Osteoblast (primary cell): ENCODE data around the gene CFAP68. TPM values are rescaled to one million over a fixed set of nuclear protein-coding genes. Genes with fewer than 3 reads are reported as not detected.

Source experiments
- DNase-seq: peaks from one replicate; pipeline ENCODE4 v3.0.0; 2011; ENCODE audit warnings: low spot score, mixed read lengths; ENCODE audit not compliant: insufficient read length; ENCODE audit errors: missing footprints
- H2AFZ ChIP-seq: 2 replicates; pipeline ENCODE4 v1.6.0; 2011; ENCODE audit warnings: mild to moderate bottlenecking, low read length
- H3K27ac ChIP-seq: 2 replicates; pipeline ENCODE4 v1.5.1; 2011; ENCODE audit warnings: mild to moderate bottlenecking, low read depth, low read length, moderate library complexity
- H3K27me3 ChIP-seq: 2 replicates; pipeline ENCODE4 v1.6.0; 2012; ENCODE audit warnings: mild to moderate bottlenecking, control low read depth, inconsistent platforms, low read length, moderate library complexity; ENCODE audit not compliant: insufficient read depth
- H3K36me3 ChIP-seq: 2 replicates; pipeline ENCODE4 v1.5.1; 2011; ENCODE audit warnings: mild to moderate bottlenecking, low read length, control low read depth, moderate library complexity; ENCODE audit not compliant: insufficient read depth
- H3K4me1 ChIP-seq: 2 replicates; pipeline ENCODE4 v1.5.1; 2011; ENCODE audit warnings: mild to moderate bottlenecking, low read length, control low read depth, moderate library complexity; ENCODE audit not compliant: insufficient read depth
- H3K4me2 ChIP-seq: 2 replicates; pipeline ENCODE4 v1.6.0; 2011; ENCODE audit warnings: mild to moderate bottlenecking, low read length; ENCODE audit not compliant: insufficient read depth
- H3K4me3 ChIP-seq: fragments of 200-600 bp; sonication (generic); 3 replicates; pipeline ENCODE4 v1.5.1; 2012; ENCODE audit warnings: mild to moderate bottlenecking, low read length, inconsistent platforms; ENCODE audit not compliant: insufficient read depth
- H3K79me2 ChIP-seq: 2 replicates; pipeline ENCODE4 v1.6.0; 2012; ENCODE audit warnings: mild to moderate bottlenecking, low read length, control low read depth, inconsistent platforms; ENCODE audit not compliant: insufficient read depth
- H3K9me3 ChIP-seq: 2 replicates; pipeline ENCODE4 v1.5.1; 2011; ENCODE audit warnings: low read depth, low read length, control low read depth
- H4K20me1 ChIP-seq: 2 replicates; pipeline ENCODE4 v1.6.0; 2012; ENCODE audit warnings: mild to moderate bottlenecking, low read length, control low read depth; ENCODE audit not compliant: insufficient read depth
- total RNA-seq: library from RNA; depleted of rRNA; stranded (reverse); fragments of >200 nt; gene quantifications from 2 replicates; pipeline ENCODE4 v1.2.3, GENCODE V29; 2012
- TF ChIP-seq, protein P1 (sequence below): IDR thresholded peaks from 2 replicates; pipeline ENCODE4 v1.5.1; 2011; ENCODE audit warnings: mild to moderate bottlenecking, low read depth, low read length, moderate library complexity; ENCODE audit errors: extremely low read depth

The CFAP68 gene
- total RNA-seq, 1 donor, result 8.3 TPM

DNA sequence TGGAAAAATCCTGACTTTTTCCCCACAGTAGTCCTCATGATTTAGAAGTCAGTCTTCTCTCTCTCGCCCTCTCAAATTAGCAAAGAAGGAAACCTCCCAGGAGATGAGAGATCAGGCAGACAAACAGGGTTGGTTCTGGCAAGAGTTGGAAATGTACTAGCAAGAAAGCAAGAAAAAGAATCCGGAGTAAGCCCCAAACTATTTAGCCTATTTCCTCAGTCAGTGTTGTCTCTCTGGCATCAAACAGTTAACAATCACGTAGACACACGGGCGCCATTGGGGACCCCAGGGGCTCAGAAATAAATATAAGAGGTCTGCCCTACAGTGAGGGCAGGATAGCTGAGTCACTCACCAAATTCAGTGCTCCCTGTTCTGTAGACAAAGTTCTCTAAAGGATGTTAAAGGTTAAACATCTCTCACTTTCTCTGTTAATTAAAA lies 44.0 kb downstream of the CFAP68 start:
- H4K20me1 ChIP-seq, result no peaks in the 10 kb centered on the region
- peak; percentile 52 for DNase-seq
- peaks cover 41% of the 10 kb centered on the region for H3K4me1 ChIP-seq
- peak overlapping the region; percentile 87 for H3K27ac ChIP-seq
- TF ChIP-seq, protein P1, sequence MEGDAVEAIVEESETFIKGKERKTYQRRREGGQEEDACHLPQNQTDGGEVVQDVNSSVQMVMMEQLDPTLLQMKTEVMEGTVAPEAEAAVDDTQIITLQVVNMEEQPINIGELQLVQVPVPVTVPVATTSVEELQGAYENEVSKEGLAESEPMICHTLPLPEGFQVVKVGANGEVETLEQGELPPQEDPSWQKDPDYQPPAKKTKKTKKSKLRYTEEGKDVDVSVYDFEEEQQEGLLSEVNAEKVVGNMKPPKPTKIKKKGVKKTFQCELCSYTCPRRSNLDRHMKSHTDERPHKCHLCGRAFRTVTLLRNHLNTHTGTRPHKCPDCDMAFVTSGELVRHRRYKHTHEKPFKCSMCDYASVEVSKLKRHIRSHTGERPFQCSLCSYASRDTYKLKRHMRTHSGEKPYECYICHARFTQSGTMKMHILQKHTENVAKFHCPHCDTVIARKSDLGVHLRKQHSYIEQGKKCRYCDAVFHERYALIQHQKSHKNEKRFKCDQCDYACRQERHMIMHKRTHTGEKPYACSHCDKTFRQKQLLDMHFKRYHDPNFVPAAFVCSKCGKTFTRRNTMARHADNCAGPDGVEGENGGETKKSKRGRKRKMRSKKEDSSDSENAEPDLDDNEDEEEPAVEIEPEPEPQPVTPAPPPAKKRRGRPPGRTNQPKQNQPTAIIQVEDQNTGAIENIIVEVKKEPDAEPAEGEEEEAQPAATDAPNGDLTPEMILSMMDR, result no peak
- H3K36me3 ChIP-seq, result no peaks in the 10 kb centered on the region
- H3K4me2 ChIP-seq, result peak overlapping the region; percentile 71
- peak overlapping the region; percentile 69 for H2AFZ ChIP-seq
- H3K27me3 ChIP-seq, result no peaks in the 10 kb centered on the region
- no peaks in the 10 kb centered on the region for H3K9me3 ChIP-seq
- H3K79me2 ChIP-seq, result no peaks in the 10 kb centered on the region
- peak overlapping the region; percentile 31 for H3K4me3 ChIP-seq

DNA sequence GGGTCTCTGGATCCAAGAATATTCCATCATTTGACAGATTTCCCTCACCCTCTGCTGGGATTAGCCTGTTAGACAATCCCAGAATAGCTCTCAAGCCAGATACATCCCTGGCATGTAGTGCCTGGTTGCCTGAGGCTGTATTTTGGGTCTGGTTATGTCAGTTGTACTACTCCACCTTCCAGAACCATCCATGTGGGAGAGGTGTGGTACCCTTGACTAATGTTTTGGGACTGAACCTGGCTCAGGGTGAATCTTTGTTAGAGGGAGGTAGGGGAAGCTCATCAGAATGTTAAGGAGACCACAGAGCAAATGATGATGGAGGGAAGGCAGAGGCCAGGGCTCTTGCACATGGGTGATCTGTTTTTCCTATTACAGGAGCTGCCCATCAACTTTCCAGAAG lies 44.6 kb downstream of the CFAP68 start:
- Histone ChIP-seq H3K4me2 (peak overlapping the region; percentile 71), H3K27ac (peak overlapping the region; percentile 87), H3K27me3 (no peaks in the 10 kb centered on the region), H2AFZ (peak overlapping the region; percentile 69), H3K36me3 (no peaks in the 10 kb centered on the region), H3K4me1 (peaks cover 39% of the 10 kb centered on the region), H3K9me3 (no peaks in the 10 kb centered on the region), H3K79me2 (no peaks in the 10 kb centered on the region), H4K20me1 (no peaks in the 10 kb centered on the region), H3K4me3 (no peak overlapping the region)
- TF ChIP-seq, protein P1, result no peak
- peak; percentile 78 for DNase-seq

DNA sequence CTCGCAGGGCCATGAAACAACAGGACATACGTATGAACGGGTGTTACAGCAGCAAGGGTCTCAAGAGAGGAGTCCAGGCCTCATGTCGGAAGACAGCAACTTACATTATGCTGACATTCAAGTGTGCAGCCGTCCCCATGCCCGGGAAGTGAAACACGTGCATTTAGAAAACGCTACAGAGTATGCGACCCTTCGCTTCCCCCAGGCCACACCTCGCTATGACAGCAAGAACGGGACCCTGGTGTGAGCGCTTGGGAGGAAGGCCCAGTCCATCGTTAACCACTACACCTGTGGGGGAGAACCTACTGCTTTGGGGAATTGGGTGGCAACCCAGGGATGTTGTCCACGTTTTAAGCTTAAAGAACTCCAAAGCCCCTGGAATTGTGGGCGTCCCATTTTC lies 46.6 kb downstream of the CFAP68 start:
- H3K9me3 ChIP-seq, result no peaks in the 10 kb centered on the region
- H2AFZ ChIP-seq, result no peak overlapping the region
- H3K4me1 ChIP-seq, result peaks cover 39% of the 10 kb centered on the region
- peak overlapping the region; percentile 94 for H3K27ac ChIP-seq
- H3K79me2 ChIP-seq, result no peaks in the 10 kb centered on the region
- no peak overlapping the region for H3K4me3 ChIP-seq
- DNase-seq, result no peak
- no peaks in the 10 kb centered on the region for H3K36me3 ChIP-seq
- peak overlapping the region; percentile 96 for H3K4me2 ChIP-seq
- TF ChIP-seq, protein P1, result no peak
- H3K27me3 ChIP-seq, result no peaks in the 10 kb centered on the region
- H4K20me1 ChIP-seq, result no peaks in the 10 kb centered on the region

DNA sequence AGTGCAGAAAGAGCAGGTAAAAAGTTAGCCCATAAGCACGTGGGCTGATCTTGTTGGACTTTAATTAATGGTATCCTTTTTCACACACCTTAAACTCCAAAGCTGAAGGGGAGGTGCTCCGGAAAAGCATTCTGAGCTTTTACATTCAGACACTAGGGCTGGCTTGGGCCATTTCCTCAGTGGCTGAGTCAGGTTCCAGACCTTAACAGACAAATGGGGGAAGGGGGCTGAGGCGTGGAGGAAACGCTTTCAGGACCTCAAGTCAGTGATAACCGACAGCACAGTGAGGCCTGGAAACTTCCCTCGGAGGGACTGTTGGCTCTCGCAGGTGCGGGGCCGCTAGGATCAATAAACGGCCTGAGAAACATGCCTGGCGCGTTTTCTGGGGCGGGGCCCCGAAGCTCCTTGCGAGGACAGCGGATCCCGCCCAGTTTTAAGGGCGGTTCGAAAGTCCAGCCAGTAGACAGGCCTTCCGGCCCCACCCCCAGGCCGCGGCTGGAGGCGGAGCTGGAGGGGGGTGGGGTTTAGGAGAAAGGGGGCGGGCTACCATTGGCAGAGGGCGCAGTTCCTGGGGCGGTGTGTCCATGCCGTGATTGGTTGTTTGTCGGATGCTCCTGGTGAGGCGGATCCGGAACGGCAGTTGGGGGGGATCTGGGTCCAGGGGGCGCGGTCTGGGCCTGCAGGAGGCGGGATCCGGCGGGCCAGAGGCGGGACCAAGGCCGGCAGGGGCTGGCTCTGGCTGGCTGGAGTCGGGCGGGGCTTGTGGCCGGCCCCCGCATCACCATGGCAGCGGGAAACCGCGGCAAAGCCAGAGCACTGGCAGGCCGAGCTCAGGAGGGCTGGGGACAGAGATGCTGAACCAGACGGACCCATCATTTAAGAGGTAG lies 47.4 kb downstream of the CFAP68 start:
- Histone ChIP-seq H2AFZ (peak overlapping the region; percentile 99), H3K27ac (peak overlapping the region; percentile 94), H3K27me3 (no peaks in the 10 kb centered on the region), H3K4me1 (peaks cover 37% of the 10 kb centered on the region), H3K36me3 (no peaks in the 10 kb centered on the region), H4K20me1 (no peaks in the 10 kb centered on the region), H3K79me2 (no peaks in the 10 kb centered on the region), H3K4me3 (peak overlapping the region; percentile 76), H3K4me2 (peak overlapping the region; percentile 96), H3K9me3 (no peaks in the 10 kb centered on the region)
- TF ChIP-seq, protein P1, result peak; percentile 5
- DNase-seq, result peak; percentile 98
